T-helper 2 cell treated with Interferon-gamma antibody and Interleukin-4, amounts not matched to agents 5 μg/mL and 100 μg/mL, for 36 hours (primary cell): Measurements from ENCODE around the gene GRID1.
"Not testable (repeated sequence)": the region's sequence is repeated elsewhere in the genome, so short reads cannot be mapped to it uniquely, and the experiment has no call there.

Source experiments
- DNase-seq: peaks from one replicate; pipeline ENCODE4 v3.0.0; 2021; ENCODE audit warnings: low spot score
- H3K27ac Mint-ChIP-seq: one replicate; pipeline ENCODE4 v1.8.0; 2021; ENCODE audit warnings: mild to moderate bottlenecking, mixed read lengths
- H3K27me3 Mint-ChIP-seq: one replicate; pipeline ENCODE4 v1.8.0; 2021; ENCODE audit warnings: low read depth, mixed read lengths
- H3K36me3 Mint-ChIP-seq: one replicate; pipeline ENCODE4 v1.8.0; 2021; ENCODE audit warnings: low read depth, mixed read lengths
- H3K4me1 Mint-ChIP-seq: one replicate; pipeline ENCODE4 v1.8.0; 2021; ENCODE audit warnings: low read depth, mixed read lengths
- H3K4me3 Mint-ChIP-seq: one replicate; pipeline ENCODE4 v1.8.0; 2022; ENCODE audit warnings: mild to moderate bottlenecking, moderate library complexity, mixed read lengths
- H3K9me3 Mint-ChIP-seq: one replicate; pipeline ENCODE4 v1.8.0; 2021; ENCODE audit warnings: mixed read lengths

GRID1 gene

DNA sequence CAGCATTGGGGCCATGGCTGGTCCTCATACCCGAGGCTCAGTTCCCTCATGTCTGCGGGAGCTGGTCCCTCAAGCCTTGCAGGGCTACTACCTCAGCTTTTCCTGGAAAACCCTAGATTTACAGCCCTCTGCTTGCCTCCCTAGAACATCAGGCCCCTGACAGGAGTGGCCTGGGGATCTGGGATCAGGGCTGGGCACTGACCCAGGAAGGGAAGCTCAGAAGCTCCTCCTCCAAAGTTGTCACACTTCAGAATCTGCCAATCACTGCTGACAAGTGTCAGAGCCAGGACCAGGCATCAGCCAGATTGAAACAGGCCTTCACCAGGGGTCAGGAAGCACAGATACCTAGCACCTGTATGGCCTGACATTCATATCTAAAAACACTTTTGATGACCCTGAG, 115.2 kb downstream of the GRID1 start:
- Mint-ChIP-seq H3K4me1 (no peaks in the 10 kb centered on the region), H3K9me3 (no peaks in the 10 kb centered on the region), H3K27ac (no peak overlapping the region), H3K36me3 (no peaks in the 10 kb centered on the region), H3K27me3 (no peaks in the 10 kb centered on the region), H3K4me3 (no peak overlapping the region)
- DNase-seq = no peak

DNA sequence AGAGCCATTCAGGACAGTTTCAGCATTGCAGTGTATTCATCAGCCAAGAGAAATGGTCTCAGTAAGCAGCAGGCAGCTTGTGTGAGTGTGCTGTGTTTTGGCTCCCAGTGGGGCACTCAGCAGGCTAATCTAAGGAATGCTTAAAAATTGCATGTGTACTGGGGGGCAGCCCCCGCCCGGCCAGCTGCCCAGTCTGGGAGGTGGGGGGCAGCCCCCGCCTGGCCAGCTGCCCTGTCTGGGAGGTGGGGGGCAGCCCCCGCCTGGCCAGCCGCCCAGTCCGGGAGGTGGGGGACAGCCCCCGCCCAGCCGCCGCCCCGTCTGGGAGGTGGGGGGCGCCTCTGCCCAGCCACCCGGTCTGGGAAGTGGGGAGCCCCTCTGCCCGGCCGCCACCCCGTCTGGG, 116.2 kb downstream of the GRID1 start:
- no peak overlapping the region for H3K4me3 Mint-ChIP-seq
- no peaks in the 10 kb centered on the region for H3K4me1 Mint-ChIP-seq
- no peak overlapping the region for H3K27ac Mint-ChIP-seq
- no peaks in the 10 kb centered on the region for H3K36me3 Mint-ChIP-seq
- H3K9me3 Mint-ChIP-seq = no peaks in the 10 kb centered on the region
- no peaks in the 10 kb centered on the region for H3K27me3 Mint-ChIP-seq
- DNase-seq = no peak

DNA sequence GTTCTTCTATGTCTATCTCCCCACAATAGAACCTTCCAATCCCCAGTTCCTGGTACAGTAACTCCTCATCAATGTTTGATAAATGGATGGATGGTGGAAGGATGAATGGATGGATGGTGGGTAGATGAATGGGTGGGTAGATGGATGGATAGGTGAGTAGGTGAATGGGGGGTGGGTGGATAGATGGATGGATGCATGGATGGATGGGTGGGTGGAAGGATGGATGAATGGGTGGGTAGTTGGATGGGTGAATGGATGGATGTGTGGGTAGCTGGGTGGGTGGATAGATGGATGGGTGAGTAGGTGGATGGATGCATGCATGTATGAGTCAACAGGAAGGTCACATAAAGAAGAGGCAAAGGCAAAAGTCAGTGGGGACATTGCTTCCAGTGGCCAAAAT, 116.8 kb downstream of the GRID1 start:
- Mint-ChIP-seq H3K27me3 (no peaks in the 10 kb centered on the region), H3K4me3 (no peak overlapping the region), H3K27ac (no peak overlapping the region), H3K36me3 (no peaks in the 10 kb centered on the region), H3K4me1 (no peaks in the 10 kb centered on the region), H3K9me3 (no peaks in the 10 kb centered on the region)
- DNase-seq = no peak

DNA sequence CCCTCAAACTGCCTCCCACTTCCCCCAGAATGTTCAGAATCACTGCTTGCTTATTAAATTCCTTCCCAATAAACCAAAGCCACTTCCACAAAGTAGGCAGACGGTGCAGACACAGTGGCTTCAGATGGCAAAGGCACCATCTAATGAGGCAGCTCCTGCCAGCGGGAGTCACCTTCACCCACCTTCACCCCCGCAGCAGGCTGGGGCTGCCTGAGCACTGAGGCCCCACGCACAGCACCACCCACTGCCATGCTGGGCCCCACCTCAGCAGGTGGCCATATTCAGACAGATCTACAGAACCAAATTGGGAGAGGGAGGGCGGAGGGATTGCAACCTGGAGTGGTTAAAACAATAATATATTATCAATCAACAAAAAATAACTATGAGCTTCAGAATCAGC, 118.5 kb downstream of the GRID1 start:
- H3K27me3 Mint-ChIP-seq = no peaks in the 10 kb centered on the region
- DNase-seq = no peak
- H3K9me3 Mint-ChIP-seq = no peaks in the 10 kb centered on the region
- H3K27ac Mint-ChIP-seq = no peak overlapping the region
- no peaks in the 10 kb centered on the region for H3K36me3 Mint-ChIP-seq
- H3K4me3 Mint-ChIP-seq = no peak overlapping the region
- H3K4me1 Mint-ChIP-seq = no peaks in the 10 kb centered on the region

DNA sequence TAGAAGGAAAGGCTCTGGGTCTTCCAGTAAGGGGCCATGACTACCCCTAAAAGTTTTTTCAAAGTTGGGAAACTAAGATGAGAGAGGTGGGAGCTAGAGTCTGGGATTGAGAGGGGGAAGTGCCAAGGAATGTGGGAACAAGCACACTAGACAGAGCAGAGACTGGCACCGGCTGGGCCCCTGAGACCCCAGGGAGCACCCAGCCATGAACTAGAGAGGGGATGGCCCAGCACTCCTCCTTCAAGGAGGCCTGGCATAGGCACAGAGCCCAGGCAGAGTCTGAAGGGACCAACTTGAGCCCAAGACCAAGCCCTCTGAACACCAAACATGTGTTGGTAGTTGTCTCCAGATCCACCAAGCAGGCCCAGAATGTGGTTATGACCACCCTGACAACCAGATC, 119.0 kb downstream of the GRID1 start:
- Mint-ChIP-seq H3K9me3 (no peaks in the 10 kb centered on the region), H3K27ac (no peak overlapping the region), H3K27me3 (no peaks in the 10 kb centered on the region), H3K4me3 (no peak overlapping the region), H3K36me3 (no peaks in the 10 kb centered on the region), H3K4me1 (no peaks in the 10 kb centered on the region)
- no peak for DNase-seq

DNA sequence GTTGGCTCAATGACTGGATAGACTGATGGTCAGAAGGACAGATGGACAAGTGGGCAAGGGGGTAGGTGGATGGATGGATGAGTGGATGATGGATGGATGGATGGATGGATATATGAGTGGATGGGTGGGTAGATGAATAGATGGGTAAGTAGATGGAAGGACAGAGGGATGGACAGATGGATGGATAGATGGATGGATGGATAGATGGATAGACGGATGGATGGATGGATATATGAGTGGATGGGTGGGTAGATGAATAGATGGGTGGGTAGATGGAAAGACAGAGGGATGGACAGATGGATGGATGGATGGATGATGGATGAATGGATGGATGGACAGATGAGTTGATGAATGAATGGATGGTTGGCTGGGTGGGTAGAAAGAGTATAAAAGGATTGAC, 119.5 kb downstream of the GRID1 start:
- no peak overlapping the region for H3K27ac Mint-ChIP-seq
- no peak overlapping the region for H3K4me3 Mint-ChIP-seq
- DNase-seq = no peak
- no peaks in the 10 kb centered on the region for H3K27me3 Mint-ChIP-seq
- H3K36me3 Mint-ChIP-seq = no peaks in the 10 kb centered on the region
- no peaks in the 10 kb centered on the region for H3K9me3 Mint-ChIP-seq
- H3K4me1 Mint-ChIP-seq = no peaks in the 10 kb centered on the region

DNA sequence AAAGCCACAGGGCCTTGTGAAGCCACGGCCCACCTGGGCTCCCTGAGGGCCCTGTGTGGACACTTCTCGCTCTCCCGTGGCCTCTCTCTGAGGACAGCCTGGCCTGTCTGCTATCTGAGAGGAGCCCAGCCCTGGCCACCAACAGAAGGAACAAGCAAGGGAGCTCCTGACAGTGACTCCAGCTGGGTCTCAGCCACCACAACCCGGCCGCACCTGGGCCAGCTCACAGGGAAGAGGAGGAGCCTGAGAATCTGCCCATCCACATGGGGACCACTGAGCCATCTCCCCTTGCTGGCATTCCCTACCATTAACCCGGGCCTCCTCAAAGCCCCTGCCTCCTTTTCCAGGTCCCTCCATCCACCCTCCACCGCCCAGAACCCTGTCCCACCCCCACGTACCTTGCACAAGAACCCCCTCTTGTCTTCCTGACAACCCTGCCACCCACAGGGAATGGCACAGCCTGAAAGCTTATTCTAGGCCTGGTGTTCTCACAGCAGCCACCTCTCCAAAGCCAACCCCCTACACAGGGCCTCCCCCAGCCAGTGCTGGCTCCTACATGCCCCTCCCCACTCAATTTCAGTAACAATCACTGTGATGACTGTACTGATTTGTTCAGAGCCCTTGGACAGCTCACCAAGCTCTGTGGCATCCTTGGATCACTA, 120.2 kb downstream of the GRID1 start:
- no peaks in the 10 kb centered on the region for H3K4me1 Mint-ChIP-seq
- no peak overlapping the region for H3K27ac Mint-ChIP-seq

DNA sequence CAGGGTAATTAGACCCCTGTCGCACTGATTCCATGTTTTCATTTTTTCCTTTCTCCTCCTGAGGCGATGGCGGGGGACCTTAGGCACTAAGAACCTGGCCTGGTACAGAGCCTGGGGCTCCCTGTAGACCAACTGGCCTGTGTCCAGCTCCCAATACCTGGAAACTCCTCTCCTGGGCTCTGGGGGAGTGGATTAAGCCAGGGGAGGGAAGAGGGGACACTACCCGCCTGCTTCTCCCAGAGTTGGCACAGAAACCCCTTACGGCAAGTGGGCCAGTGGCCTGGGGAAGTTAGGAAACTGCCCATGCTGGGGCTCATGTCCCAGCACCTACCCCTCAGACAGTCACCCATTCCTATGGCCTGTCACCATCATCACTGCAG, 121.6 kb downstream of the GRID1 start:
- H3K27ac Mint-ChIP-seq = no peak overlapping the region
- H3K27me3 Mint-ChIP-seq = no peaks in the 10 kb centered on the region
- no peak for DNase-seq
- no peak overlapping the region for H3K4me3 Mint-ChIP-seq
- no peaks in the 10 kb centered on the region for H3K4me1 Mint-ChIP-seq
- H3K36me3 Mint-ChIP-seq = no peaks in the 10 kb centered on the region
- H3K9me3 Mint-ChIP-seq = no peaks in the 10 kb centered on the region

More for the DNA sequence above, 120.2 kb downstream of the GRID1 start:
- DNase-seq = no peak
- Mint-ChIP-seq H3K36me3 (no peaks in the 10 kb centered on the region), H3K27me3 (no peaks in the 10 kb centered on the region), H3K9me3 (no peaks in the 10 kb centered on the region), H3K4me3 (no peak overlapping the region)

DNA sequence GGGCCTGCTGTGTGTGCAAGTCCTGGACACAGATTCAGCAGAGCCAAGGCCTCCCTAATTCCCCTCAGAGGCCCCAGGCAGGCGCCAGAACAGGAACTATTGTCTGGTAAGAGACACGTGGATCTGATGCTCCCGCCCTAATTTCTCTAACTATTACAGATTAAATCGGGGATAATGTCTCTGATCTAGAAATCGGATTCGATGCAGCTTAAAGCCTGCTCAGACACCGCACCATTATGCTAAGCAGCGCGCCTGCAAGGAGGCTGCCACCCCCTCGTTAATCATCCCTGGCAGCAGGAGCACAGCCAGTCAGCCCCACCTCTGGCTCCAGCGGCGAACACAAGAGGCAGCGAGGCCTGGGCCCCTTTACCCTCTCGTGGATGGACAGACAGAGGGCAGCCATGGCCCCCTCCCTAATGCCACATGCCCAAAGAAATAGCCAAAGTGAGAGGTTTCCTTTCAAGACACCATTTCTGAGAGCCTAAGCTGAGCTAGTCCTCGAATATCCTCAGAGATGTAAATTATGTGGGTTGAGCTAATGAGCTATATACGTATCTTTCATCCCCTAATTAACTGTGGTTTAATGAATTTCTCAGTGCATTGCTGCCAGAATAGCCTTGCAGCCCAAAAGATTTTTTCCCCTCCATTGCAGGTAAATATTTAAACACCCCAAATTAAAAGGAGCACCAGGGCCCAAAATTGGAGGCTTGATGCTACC, 122.1 kb downstream of the GRID1 start:
- no peaks in the 10 kb centered on the region for H3K4me1 Mint-ChIP-seq
- H3K4me3 Mint-ChIP-seq = no peak overlapping the region
- H3K9me3 Mint-ChIP-seq = no peaks in the 10 kb centered on the region
- H3K27ac Mint-ChIP-seq = no peak overlapping the region
- no peaks in the 10 kb centered on the region for H3K36me3 Mint-ChIP-seq
- no peaks in the 10 kb centered on the region for H3K27me3 Mint-ChIP-seq
- DNase-seq = no peak

DNA sequence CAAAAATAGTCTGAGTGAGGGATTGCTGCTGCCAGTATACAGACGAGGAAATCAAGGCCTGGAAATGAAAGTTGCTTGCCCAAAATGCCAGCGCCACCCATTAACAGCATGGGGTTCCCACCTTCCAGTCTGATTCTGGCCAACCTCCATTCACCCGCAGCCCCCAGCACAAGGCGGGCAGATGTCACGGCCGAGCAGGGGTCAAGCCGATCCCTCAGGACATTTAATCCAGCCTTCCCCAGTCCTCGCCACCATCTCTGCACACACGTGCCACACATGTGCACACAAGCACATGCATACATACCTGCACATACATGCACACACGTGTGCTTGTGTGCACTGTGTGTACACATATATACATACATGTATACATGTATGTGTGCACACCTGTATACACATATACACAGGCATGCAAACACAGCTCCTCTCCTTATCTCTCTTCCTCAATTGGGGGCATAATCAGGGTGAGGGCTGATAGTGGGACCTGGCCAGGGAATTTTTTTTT, 122.9 kb downstream of the GRID1 start:
- Mint-ChIP-seq H3K9me3 (no peaks in the 10 kb centered on the region), H3K36me3 (no peaks in the 10 kb centered on the region), H3K27me3 (no peaks in the 10 kb centered on the region), H3K27ac (no peak overlapping the region), H3K4me3 (no peak overlapping the region), H3K4me1 (no peaks in the 10 kb centered on the region)
- DNase-seq = no peak

DNA sequence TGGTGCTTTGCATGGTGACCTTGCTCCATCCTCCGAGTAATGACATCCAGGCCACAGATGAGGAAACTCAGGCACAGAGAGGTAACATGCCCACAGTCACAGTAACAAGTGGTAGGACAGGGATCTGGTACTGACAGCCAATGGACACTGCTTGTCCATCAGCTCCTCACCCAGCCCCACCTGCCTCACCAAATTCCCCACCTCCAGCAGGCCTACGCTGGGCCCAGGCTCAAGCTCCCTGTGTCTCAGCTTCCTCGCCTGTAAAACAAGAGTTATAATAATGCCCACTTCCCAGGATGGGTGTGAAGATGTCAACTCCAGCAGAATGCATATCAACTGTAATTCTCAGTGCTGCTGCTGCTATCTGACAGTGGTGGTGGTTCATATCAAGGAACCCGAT, 123.8 kb downstream of the GRID1 start:
- no peaks in the 10 kb centered on the region for H3K4me1 Mint-ChIP-seq
- H3K27ac Mint-ChIP-seq = no peak overlapping the region

DNA sequence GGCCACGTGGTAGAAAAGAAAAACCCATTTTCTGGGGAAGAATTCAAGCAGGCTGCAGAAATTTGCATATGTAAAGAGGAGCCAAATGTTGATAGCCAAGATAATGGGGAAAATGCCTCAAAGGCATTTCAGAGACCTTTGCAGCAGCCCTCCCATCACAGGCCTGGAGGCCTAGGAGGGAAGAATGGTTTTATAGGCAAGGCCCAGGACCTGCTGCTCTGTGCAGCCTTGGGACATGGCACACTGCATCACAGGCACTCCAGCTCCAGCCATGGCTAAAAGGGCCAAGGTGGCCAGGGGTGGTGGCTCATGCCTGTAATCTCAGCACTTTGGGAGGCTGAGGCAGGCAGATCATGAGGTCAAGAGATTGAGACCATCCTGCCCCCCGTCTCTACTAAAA, 128.5 kb downstream of the GRID1 start:
- not testable (repeated sequence) for H3K4me1 Mint-ChIP-seq, H3K9me3 Mint-ChIP-seq, H3K36me3 Mint-ChIP-seq, H3K27me3 Mint-ChIP-seq, H3K4me3 Mint-ChIP-seq, DNase-seq, H3K27ac Mint-ChIP-seq

More for the DNA sequence above, 123.8 kb downstream of the GRID1 start:
- H3K9me3 Mint-ChIP-seq = no peaks in the 10 kb centered on the region
- H3K4me3 Mint-ChIP-seq = no peak overlapping the region
- H3K27me3 Mint-ChIP-seq = no peaks in the 10 kb centered on the region
- no peak for DNase-seq
- no peaks in the 10 kb centered on the region for H3K36me3 Mint-ChIP-seq

DNA sequence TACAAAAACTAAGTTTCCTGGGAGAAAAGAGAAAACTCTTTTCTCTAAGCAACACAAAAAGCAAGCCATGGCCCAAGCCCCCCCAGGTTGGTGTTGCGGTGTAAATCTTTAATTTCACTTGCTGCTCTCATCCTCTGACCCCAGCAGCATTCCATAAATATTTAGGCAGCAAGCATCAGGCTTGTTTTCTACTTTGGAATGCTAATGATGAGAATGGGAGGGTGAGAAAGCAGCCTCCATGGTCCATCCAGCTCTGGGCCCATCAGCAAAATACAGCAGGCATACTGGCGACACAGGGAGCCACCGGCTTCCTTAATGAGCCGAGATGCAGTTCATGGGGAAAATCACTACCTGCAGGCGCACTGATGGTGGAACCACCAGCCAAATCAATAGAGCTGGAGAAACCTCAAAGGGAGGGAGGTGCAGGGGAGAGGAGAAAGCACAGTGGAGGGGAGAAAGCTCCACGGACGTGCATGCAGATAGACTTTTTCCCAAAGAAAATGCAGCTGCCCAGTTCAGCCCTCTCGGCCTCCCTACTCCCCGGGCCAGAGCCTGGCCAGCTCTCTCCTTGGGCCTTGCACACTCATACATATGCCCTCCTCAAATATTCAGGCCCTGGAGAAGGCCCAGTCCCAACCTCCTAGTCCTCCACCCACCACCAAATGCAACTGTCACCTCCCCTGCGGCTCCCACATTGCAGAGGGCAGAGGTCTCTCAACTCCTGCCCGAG, 131.9 kb downstream of the GRID1 start:
- Mint-ChIP-seq H3K4me1 (no peaks in the 10 kb centered on the region), H3K36me3 (no peaks in the 10 kb centered on the region), H3K27me3 (no peaks in the 10 kb centered on the region), H3K27ac (no peak overlapping the region), H3K9me3 (no peaks in the 10 kb centered on the region), H3K4me3 (no peak overlapping the region)
- DNase-seq = no peak

DNA sequence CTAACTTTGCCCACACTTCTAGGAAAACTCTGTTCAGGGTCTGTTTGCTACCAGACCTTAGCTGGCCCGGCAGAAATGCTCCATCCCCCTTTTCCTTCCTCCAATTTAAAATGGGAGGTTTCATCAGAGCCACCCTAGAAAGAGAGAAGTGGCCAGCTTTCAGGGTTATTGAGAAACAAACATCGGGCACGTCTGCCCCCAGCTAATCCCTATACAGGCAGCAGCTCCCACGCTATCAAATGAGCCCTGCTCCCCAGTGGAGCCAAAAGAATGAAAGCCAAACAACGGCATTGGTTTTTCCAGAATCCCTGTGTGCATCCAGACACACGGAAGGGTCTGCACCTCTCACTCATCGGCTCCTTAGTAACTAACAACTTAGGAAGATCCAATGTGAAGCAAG, 132.5 kb downstream of the GRID1 start:
- no peaks in the 10 kb centered on the region for H3K36me3 Mint-ChIP-seq
- H3K27me3 Mint-ChIP-seq = no peaks in the 10 kb centered on the region
- no peaks in the 10 kb centered on the region for H3K9me3 Mint-ChIP-seq
- no peak for DNase-seq
- no peaks in the 10 kb centered on the region for H3K4me1 Mint-ChIP-seq
- no peak overlapping the region for H3K4me3 Mint-ChIP-seq
- no peak overlapping the region for H3K27ac Mint-ChIP-seq
